NCI-H2029 treated with DMSO at 0.1 percent for 48 hours (cell line): ENCODE data around the gene PCGF2.

ENCODE experiments used
- DNase-seq: peaks from one replicate; lab custom pipeline; 2025; lab: John Stamatoyannopoulos, UW

PCGF2 gene

DNA sequence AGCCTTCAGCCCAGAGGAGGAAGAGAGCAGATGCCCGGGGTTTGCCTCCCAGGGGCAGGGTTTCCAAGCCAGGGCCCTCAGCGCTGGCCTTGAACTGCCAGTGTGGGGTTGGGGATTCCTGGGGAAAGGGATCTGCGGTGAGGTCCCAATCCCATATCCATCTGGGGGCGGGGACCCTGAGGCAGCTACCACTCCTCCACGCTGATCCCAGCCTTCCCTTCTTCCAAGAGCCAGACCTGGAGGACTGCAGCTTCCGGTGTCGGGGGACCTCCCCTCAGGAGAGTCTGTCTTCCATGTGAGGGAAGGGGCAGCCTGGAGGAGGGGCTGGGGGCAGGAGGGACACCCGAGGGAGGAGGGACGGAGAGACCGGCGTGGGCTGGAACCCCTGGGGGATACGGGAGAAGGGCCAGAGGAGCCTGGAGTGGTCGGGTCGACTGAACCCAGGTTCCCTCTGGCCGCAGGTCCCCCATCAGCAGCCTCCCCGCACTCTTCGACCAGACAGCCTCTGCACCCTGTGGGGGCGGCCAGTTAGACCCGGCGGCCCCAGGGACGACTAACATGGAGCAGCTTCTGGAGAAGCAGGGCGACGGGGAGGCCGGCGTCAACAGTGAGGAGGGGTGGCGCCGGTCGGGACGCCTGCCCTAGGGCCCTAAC is 28.7 kb downstream of the PCGF2 start:
- no peak for DNase-seq

- peak; percentile 49 for DNase-seq
Observed at GRCh38 chr17:38717139-38717745, 30.9 kb downstream of the PCGF2 start.

- DNase-seq: no peak
Observed at GRCh38 chr17:38716368-38717005, 31.6 kb downstream of the PCGF2 start.

DNA sequence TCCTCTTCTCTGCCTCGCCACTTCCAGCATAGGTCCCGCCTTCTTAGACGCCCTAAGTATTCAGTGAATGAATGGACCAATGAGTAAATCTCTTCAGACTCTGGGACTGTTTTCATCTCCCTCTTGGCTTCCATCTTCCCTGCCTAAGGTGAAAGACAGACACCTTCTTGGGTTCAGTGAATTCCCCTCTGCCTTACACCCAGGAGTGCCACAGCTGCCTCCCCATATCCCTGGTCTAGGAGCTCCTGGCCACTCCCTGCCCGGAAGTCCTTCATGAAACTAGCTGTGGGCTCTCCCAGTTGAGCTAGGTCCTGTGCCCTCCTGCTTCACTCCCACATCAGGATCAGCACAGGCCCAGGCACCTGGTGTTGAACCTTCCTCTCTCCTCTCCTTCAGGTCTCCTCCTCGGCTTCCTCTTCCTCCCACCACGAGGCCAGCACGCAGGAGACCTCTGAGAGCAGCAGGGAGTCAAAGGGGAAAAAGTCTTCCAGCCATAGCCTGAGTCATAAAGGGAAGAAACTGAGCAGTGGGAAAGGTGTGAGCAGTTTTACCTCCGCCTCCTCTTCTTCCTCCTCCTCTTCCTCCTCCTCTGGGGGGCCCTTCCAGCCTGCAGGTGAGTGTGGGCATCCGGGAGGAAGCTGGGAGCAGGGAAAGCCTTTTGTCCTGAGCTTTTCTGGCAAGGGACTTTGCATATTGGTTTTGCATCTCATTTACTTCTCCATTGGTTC is 32.8 kb downstream of the PCGF2 start:
- DNase-seq: no peak

DNA sequence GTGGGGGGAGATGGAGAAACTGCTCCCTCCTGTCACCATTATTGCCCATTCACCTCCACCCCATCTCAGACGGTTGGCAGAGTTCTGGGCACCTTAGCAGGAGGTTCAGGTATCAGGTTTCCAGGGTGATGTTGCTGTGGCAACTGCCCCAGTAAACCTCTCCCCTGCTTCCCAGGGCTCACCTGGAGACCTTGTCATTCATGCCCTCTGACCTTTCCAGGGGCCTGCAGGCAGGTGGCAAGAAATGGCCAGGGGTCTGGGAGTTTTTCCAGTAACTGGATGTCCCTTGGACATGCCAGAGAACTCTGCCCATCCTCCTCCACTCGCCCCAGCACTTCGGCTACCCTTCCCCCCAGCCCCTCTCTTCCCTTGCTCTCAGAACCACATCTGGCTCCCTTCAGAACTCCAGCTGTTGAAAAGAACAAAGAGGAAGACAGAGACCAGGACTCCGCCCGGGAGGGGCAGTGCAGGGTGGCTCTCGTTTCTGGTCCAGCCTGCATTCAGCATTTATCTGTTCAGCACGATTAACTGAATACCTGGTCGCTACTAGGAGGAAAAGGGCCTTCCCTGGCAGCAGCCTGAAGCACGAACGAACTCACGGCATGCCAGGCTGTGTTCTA is 34.6 kb downstream of the PCGF2 start:
- no peak for DNase-seq

GRCh38 chr17:38712593-38712992 is 35.5 kb downstream of the PCGF2 start:
- DNase-seq: no peak

- DNase-seq: no peak
Observed at GRCh38 chr17:38711792-38712571, 36.2 kb downstream of the PCGF2 start.

- DNase-seq: no peak
Observed at GRCh38 chr17:38710985-38711384, 37.2 kb downstream of the PCGF2 start.

DNA sequence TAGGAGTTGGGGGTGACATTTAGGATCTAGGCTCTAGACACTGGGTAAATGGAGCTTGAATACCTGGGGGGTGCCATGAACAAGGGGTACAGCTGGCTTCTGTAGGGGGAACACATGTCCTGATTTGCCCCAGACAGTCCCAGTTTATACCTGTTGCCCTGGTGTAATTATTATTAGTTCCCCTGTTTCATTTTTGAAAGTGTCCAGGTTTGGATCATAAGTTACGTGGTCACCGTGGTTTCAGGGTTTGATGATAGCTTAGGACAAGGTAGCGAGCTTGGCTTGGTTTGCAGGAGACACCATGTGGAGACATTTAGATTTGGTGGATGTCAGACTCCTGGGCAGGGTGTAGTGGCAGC is 37.6 kb downstream of the PCGF2 start:
- no peak for DNase-seq

DNA sequence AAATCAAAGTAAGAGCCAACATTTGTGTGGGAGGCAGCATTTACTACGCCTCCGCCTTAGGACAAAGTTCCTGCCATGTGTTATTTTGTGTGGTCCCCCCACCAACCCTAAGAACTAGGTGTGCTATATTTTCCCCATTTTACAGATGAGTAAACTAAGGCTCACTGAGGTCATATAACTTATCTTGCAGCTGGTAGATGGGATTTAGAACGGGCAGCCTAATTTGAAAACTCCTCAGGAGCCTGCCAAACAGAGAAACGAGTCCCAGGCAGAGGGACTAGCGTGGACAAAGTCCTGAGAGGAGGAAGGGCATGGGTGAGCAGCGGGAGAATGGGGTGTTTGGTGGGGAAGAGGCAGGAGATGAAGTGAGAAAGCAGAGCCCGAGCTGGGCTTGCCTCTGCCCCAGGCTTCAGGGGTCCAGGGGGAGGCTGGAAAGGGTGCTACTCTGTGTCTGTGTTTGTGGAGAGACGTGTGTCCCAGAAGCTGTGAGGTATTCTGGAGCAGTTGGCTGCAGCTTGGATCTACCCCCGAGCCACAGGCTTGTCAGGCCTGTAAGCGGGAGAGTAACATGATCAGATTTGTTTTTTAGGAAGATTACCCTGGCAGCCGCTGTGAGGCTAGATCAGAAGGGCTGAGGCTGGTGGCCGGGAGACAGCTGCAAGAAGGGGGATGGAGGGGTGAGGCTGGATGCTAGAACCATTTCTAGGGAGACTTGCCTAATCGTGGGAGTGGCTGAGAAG is 38.1 kb downstream of the PCGF2 start:
- no peak for DNase-seq

DNA sequence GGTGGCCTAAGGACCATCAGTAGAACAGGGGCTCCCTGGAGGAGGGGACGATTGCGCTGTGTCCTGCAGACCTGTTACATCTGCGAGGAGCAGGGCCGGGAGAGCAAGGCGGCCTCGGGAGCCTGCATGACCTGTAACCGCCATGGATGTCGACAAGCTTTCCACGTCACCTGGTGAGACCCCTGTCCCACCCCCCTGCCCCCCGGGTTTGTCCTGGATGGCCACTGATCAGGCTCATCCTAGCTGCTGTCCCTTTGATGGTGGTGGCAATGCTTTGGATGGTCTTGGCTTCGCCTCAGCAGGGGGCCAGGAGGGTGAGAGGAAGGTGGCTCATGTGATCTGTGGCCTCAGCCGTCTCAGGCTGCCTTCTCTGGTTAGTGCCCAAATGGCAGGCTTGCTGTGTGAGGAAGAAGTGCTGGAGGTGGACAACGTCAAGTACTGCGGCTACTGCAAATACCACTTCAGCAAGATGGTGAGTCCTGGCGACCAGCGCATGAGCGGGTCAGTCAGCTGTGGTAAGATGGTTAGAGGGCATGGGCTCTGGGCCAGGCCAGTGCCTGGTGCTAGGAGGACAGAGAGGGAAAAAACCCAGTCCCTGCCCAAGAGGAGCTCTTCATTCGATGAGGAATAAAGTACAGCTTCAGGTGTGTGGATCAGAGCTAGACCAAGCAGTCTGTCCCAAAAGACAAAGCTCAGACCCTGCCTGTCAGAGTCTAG is 38.9 kb downstream of the PCGF2 start:
- no peak for DNase-seq

- DNase-seq: peak; percentile 50
Observed at GRCh38 chr17:38707678-38708351, 40.3 kb downstream of the PCGF2 start.

DNA sequence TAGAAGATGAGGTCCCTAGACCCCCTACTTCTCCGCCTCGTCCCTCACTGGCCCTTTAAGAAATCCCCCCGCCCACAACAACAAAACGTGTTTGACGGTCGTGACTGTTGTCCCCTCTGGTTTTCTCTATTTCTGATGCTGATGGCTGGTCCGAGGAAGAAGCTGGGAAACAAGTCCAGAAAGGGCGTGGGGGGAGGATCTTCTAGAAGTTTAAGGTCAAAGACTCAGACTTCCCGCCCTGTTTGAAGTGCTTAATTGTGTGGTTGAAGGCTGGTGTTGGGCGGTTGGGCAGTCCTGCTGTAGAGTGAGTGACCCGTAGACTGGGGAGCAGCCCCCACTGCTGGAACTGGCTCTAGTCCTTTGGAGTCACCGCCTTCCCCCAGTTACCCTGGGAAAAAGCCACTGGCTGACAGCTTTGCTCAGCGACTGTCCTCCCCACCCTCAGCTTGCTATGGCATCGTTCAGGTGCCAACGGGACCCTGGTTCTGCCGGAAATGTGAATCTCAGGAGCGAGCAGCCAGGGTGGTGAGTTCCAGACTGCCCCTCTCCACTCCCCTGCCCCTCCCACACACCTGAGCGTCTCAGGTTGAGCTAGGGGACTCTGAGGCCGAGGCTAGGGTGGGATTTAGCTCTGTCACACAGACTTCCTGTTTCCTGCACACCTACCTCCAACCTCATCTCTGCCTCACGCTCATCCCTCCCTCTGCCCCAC is 41.5 kb downstream of the PCGF2 start:
- peak; percentile 18 for DNase-seq

- DNase-seq: no peak
Observed at GRCh38 chr17:38705803-38706504, 42.2 kb downstream of the PCGF2 start.

- DNase-seq: no peak
Observed at GRCh38 chr17:38705523-38705802, 42.7 kb downstream of the PCGF2 start.

DNA sequence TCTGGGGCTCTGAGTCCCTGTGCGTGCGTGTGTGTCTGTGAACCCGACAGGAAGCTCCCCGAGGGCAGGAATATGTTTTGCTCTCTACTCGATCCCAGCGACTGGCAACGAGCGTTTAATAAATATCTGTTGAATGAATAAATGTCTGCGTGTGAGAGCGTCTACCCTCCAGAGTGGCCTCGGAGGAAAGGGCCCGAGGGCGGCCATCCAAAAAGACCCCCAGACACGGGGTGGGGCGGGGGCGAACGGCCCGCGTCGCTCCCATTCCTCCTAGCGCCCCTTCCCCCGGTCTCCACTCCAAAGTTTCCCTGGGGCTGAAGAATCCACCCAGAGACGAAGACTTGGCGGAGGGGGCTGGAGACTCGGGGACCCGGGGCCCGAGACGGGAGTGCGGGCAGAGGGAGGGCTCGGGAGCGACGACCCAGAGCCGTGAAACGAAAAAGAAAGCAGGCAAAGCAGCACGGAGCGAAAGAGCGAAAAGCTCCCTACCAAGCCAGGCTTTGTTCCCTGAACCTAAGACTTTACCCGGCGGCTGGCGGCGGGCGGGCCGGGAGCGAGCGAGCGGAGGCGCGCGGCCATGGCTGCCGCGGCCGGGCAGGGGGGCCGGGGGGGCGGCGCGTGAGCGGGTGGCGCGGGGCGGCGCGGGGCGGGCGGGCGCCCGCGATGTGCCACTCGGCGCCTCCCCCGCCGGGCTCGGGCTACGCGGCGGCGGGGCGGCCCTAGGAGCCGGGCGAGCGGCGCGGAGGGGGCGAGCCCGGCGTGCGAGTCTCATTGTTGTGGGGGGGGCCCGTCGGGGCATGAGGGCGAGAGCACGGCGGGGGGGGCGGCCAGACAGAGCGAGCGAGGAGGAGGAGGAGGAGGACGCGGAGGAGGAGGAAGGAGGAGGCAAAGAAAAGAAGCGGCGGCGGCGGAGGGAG is 43.3 kb downstream of the PCGF2 start, which contains the start of gene MLLT6:
Gene MLLT6, plus strand, starts transcription at position 668 of the 917 bp plus-strand sequence. CDS start 360 bp downstream, outside the sequence.
- peak; percentile 35 for DNase-seq
